HepG2 (cell line): ENCODE results near the gene CFAP99. TPM values are rescaled to one million over a fixed set of nuclear protein-coding genes. Genes with fewer than 3 reads are reported as not detected.
A peak's percentile ranks its signal among the peaks of the same experiment; 100 is the strongest.

Source experiments
- BORCS8-MEF2B ChIP-seq: sonication (generic); formaldehyde crosslinking; IDR thresholded peaks from 2 replicates; pipeline ENCODE4 v1.8.0; 2022; ENCODE audit warnings: mild to moderate bottlenecking, missing genetic modification reagents
- CHCHD3 ChIP-seq: sonication (generic); formaldehyde crosslinking; IDR thresholded peaks from 2 replicates; pipeline ENCODE4 v1.8.0; 2022; ENCODE audit warnings: mild to moderate bottlenecking, missing genetic modification reagents, moderate library complexity
- CREBL2 ChIP-seq: sonication (generic); formaldehyde crosslinking; IDR thresholded peaks from 2 replicates; pipeline ENCODE4 v1.8.1; 2023; ENCODE audit warnings: missing genetic modification reagents, mild to moderate bottlenecking, borderline replicate concordance
- EEA1 ChIP-seq: sonication (generic); formaldehyde crosslinking; IDR thresholded peaks from 2 replicates; pipeline ENCODE4 v1.5.1; 2020; ENCODE audit warnings: mild to moderate bottlenecking, missing genetic modification reagents, borderline replicate concordance
- EHMT2 ChIP-seq: fragments of 200-600 bp; sonication (generic); IDR thresholded peaks from 2 replicates; pipeline ENCODE4 v1.7.0; 2017; ENCODE audit warnings: antibody characterized with exemption, low read depth, low read length, borderline replicate concordance
- JARID2 ChIP-seq: sonication (generic); formaldehyde crosslinking; IDR thresholded peaks from 2 replicates; pipeline ENCODE4 v1.8.1; 2023; ENCODE audit warnings: missing genetic modification reagents, inconsistent platforms; ENCODE audit not compliant: insufficient replicate concordance
- MATR3 ChIP-seq: sonication (generic); formaldehyde crosslinking; IDR thresholded peaks from 2 replicates; pipeline ENCODE4 v1.4.0; 2020; ENCODE audit warnings: missing genetic modification reagents
- PLSCR1 ChIP-seq: sonication (generic); formaldehyde crosslinking; IDR thresholded peaks from 2 replicates; pipeline ENCODE4 v1.5.0; 2020; ENCODE audit warnings: missing genetic modification reagents, mild to moderate bottlenecking, borderline replicate concordance
- SIX4 ChIP-seq: sonication (generic); formaldehyde crosslinking; IDR thresholded peaks from 2 replicates; pipeline ENCODE4 v1.4.0; 2020; ENCODE audit warnings: missing genetic modification reagents
- SMAD1 ChIP-seq: sonication (generic); formaldehyde crosslinking; IDR thresholded peaks from 2 replicates; pipeline ENCODE4 v1.4.0; 2020; ENCODE audit warnings: missing genetic modification reagents, low read depth, mild to moderate bottlenecking, borderline replicate concordance
- SMC3 ChIP-seq: IDR thresholded peaks from 2 replicates; pipeline ENCODE4 v1.6.1; 2011; ENCODE audit warnings: low read length, improper control_type of control experiment
- TRAFD1 ChIP-seq: sonication (generic); formaldehyde crosslinking; IDR thresholded peaks from 2 replicates; pipeline ENCODE4 v1.5.1; 2020; ENCODE audit warnings: missing genetic modification reagents, mild to moderate bottlenecking, borderline replicate concordance
- ZNF17 ChIP-seq: sonication (generic); formaldehyde crosslinking; IDR thresholded peaks from 2 replicates; pipeline ENCODE4 v1.5.0; 2020; ENCODE audit warnings: mild to moderate bottlenecking, missing genetic modification reagents
- ZNF230 ChIP-seq: sonication (generic); formaldehyde crosslinking; IDR thresholded peaks from 2 replicates; pipeline ENCODE4 v1.4.0; 2020; ENCODE audit warnings: mild to moderate bottlenecking, missing genetic modification reagents
- ZNF558 ChIP-seq: sonication (generic); formaldehyde crosslinking; IDR thresholded peaks from 2 replicates; pipeline ENCODE4 v1.9.0; 2022; ENCODE audit warnings: mild to moderate bottlenecking, missing genetic modification reagents, borderline replicate concordance
- ZNF609 ChIP-seq: sonication (generic); formaldehyde crosslinking; IDR thresholded peaks from 2 replicates; pipeline ENCODE4 v1.4.0; 2020; ENCODE audit warnings: mild to moderate bottlenecking, missing genetic modification reagents, borderline replicate concordance
- ZNF788 ChIP-seq: sonication (generic); formaldehyde crosslinking; IDR thresholded peaks from 2 replicates; pipeline ENCODE4 v1.5.0; 2020; ENCODE audit warnings: mild to moderate bottlenecking, missing genetic modification reagents, borderline replicate concordance
- polyA plus RNA-seq, 8 experiments: library from polyadenylated mRNA; depleted of rRNA in 3 of 8; stranded (reverse) in 7 of 8; unstranded in 1 of 8; fragments of >200 nt; fragmentation: Illumina TruSeq in 4 of 8; extraction: Trizol in 4 of 8; gene quantifications; 2 replicates each; pipeline versions ENCODE4 v1.2.1 to v1.2.3, GENCODE V29; 2011 to 2016; ENCODE audit warnings: low read depth in 4 of 8, missing spikeins in 1 of 8, mixed read lengths in 1 of 8; ENCODE audit not compliant: insufficient read depth in 1 of 8
- total RNA-seq, 5 experiments: library from RNA; depleted of rRNA; stranded (reverse); fragments of >200 nt; fragmentation: Illumina TruSeq; extraction: Trizol; gene quantifications; 2 replicates each; pipeline ENCODE4 v1.2.3, GENCODE V29; 2016; ENCODE audit warnings: low read depth in 1 of 5

The CFAP99 gene
- total and polyA plus RNA-seq, 2 of the 13 experiments (the other 11 are each of a cell fraction or from before 2014, with no cell fraction given), result not detected

- TF ChIP-seq SIX4 (CRISPR knock-in tag) (no peak), TRAFD1 (CRISPR knock-in tag) (no peak), CREBL2 (CRISPR knock-in tag) (no peak), ZNF230 (CRISPR knock-in tag) (no peak), BORCS8-MEF2B (CRISPR knock-in tag) (no peak), EHMT2 (no peak), SMC3 (no peak), ZNF788 (CRISPR knock-in tag) (peak; percentile 43; the same call in 1 of the 2 replicates), ZNF609 (no peak), EEA1 (CRISPR knock-in tag) (no peak), MATR3 (no peak), ZNF558 (CRISPR knock-in tag) (no peak), PLSCR1 (CRISPR knock-in tag) (no peak), SMAD1 (CRISPR knock-in tag) (no peak), ZNF17 (CRISPR knock-in tag) (no peak), CHCHD3 (CRISPR knock-in tag) (no peak), JARID2 (CRISPR knock-in tag) (no peak)
Measured at GRCh38 chr4:2418650-2419571, at the start of gene CFAP99 (continued).
